HUES64 (cell line): ENCODE results near the gene FERMT3.

Source experiments
- H3K27ac ChIP-seq: 2 replicates; pipeline ENCODE4 v1.7.0; 2013; ENCODE audit warnings: low read depth, low read length, inconsistent platforms
- H3K27me3 ChIP-seq: 2 replicates; pipeline ENCODE4 v1.6.1; 2013; ENCODE audit warnings: mild to moderate bottlenecking, low read length; ENCODE audit not compliant: insufficient read depth
- H3K36me3 ChIP-seq: 2 replicates; pipeline ENCODE4 v1.6.1; 2013; ENCODE audit warnings: mild to moderate bottlenecking, low read length; ENCODE audit not compliant: insufficient read depth
- H3K4me1 ChIP-seq: 2 replicates; pipeline ENCODE4 v1.6.1; 2013; ENCODE audit warnings: mild to moderate bottlenecking, low read length, moderate library complexity; ENCODE audit not compliant: insufficient read depth
- H3K4me3 ChIP-seq: 2 replicates; pipeline ENCODE4 v1.5.1; 2013; ENCODE audit warnings: mild to moderate bottlenecking, low read length, moderate library complexity
- H3K9ac ChIP-seq: 2 replicates; pipeline ENCODE4 v1.6.1; 2013; ENCODE audit warnings: mild to moderate bottlenecking, low read depth, low read length
- H3K9me3 ChIP-seq: 2 replicates; pipeline ENCODE4 v1.6.1; 2013; ENCODE audit warnings: low read depth, low read length; ENCODE audit not compliant: insufficient read depth
- WGBS: fragments of 150-250, 120-280 bp; methylation state at CpG from one replicate; pipeline ENCODE4 v1.1.7; 2013; ENCODE audit warnings: missing lambda C conversion rate; 5-methylcytosine and 5-hydroxymethylcytosine counted together

FERMT3 gene

GRCh38 chr11:64267207-64267945, 60.9 kb downstream of the FERMT3 start:
- WGBS, result 92% methylated on average over 27 of the region's 27 CpGs
- Histone ChIP-seq H3K27ac (no peak overlapping the region; the same call in 1 of the 2 replicates), H3K9me3 (no peaks in the 10 kb centered on the region), H3K9ac (no peak overlapping the region), H3K4me3 (no peak overlapping the region), H3K4me1 (peaks cover 12% of the 10 kb centered on the region; the same call in 1 of the 2 replicates), H3K36me3 (peaks cover 41% of the 10 kb centered on the region), H3K27me3 (no peaks in the 10 kb centered on the region)

GRCh38 chr11:64268025-64268892, 61.7 kb downstream of the FERMT3 start:
- Histone ChIP-seq H3K27ac (peak overlapping the region; percentile 95; the same call in 1 of the 2 replicates), H3K36me3 (peaks cover 33% of the 10 kb centered on the region), H3K4me3 (peak overlapping the region; percentile 86), H3K4me1 (peaks cover 10% of the 10 kb centered on the region; the same call in 1 of the 2 replicates), H3K27me3 (no peaks in the 10 kb centered on the region), H3K9me3 (no peaks in the 10 kb centered on the region), H3K9ac (peak overlapping the region; percentile 85)
- WGBS, result 84% methylated on average over 23 of the region's 23 CpGs

- H3K27me3 ChIP-seq, result no peaks in the 10 kb centered on the region
- peaks cover 26% of the 10 kb centered on the region for H3K36me3 ChIP-seq
- H3K4me3 ChIP-seq, result peak overlapping the region; percentile 86
- H3K9ac ChIP-seq, result peak overlapping the region; percentile 85
- peaks cover 7% of the 10 kb centered on the region; the same call in 1 of the 2 replicates for H3K4me1 ChIP-seq
- 3% methylated on average over 34 of the region's 34 CpGs for WGBS
- peak overlapping the region; percentile 95 for H3K27ac ChIP-seq
- no peaks in the 10 kb centered on the region for H3K9me3 ChIP-seq
Observed at GRCh38 chr11:64268893-64269539, 62.5 kb downstream of the FERMT3 start.

GRCh38 chr11:64269540-64270220, 63.2 kb downstream of the FERMT3 start:
- under 1% methylated on average over 58 of the region's 58 CpGs for WGBS
- H3K4me3 ChIP-seq, result peak overlapping the region; percentile 86
- no peaks in the 10 kb centered on the region for H3K9me3 ChIP-seq
- H3K4me1 ChIP-seq, result peaks cover 7% of the 10 kb centered on the region; the same call in 1 of the 2 replicates
- peak overlapping the region; percentile 89 for H3K9ac ChIP-seq
- no peaks in the 10 kb centered on the region for H3K27me3 ChIP-seq
- H3K36me3 ChIP-seq, result peaks cover 19% of the 10 kb centered on the region
- peak overlapping the region; percentile 95 for H3K27ac ChIP-seq
